GM10266 (cell line): ENCODE results near the gene ERC2.

Experiments
- DNase-seq: peaks from one replicate; pipeline ENCODE4 v3.0.0; 2012; ENCODE audit errors: extremely low spot score
- CTCF ChIP-seq: IDR thresholded peaks from 2 replicates; pipeline ENCODE4 v1.5.1; 2012; ENCODE audit warnings: mild to moderate bottlenecking, low read depth; ENCODE audit not compliant: control insufficient read depth, insufficient read depth; ENCODE audit errors: missing control alignments

ERC2 gene

GRCh38 chr3:56251343-56251945 lies 216.8 kb downstream of the ERC2 start:
- peak; percentile 37 for DNase-seq
- peak; percentile 73 for TF ChIP-seq CTCF

- DNase-seq, result no peak
- no peak for TF ChIP-seq CTCF
These were observed 220.2 kb downstream of the ERC2 start for GRCh38 chr3:56248021-56248420.

- no peak for DNase-seq
- TF ChIP-seq CTCF, result no peak
These were observed 230.0 kb downstream of the ERC2 start for GRCh38 chr3:56238299-56238698.

GRCh38 chr3:56233742-56234141 lies 234.5 kb downstream of the ERC2 start:
- DNase-seq, result no peak

GRCh38 chr3:56229311-56229710 lies 239.0 kb downstream of the ERC2 start:
- no peak for TF ChIP-seq CTCF
- no peak for DNase-seq

More at GRCh38 chr3:56233742-56234141, 234.5 kb downstream of the ERC2 start:
- no peak for TF ChIP-seq CTCF

- TF ChIP-seq CTCF, result no peak
- DNase-seq, result no peak
These were observed 245.4 kb downstream of the ERC2 start for GRCh38 chr3:56222866-56223265.

- TF ChIP-seq CTCF, result no peak
- no peak for DNase-seq
These were observed 248.1 kb downstream of the ERC2 start for GRCh38 chr3:56219894-56220805.
